ENCODE results near the gene GTPBP4.

GTPBP4 gene

GRCh38 chr10:969473-970150 lies 18.6 kb upstream of the GTPBP4 start:
- Histone ChIP-seq H3K4me1 (ENCODE audit: control insufficient read depth in 1 of 2, insufficient read depth in 2 of 2, low read length in 2 of 2) (peaks cover 0 to 10% of the 10 kb centered on the region in 2 donors), H3K27ac (ENCODE audit: low read length) (no peak overlapping the region), H3K4me3 (ENCODE audit: low read depth in 1 of 2, low read length in 2 of 2) (no peak overlapping the region), H3K36me3 (ENCODE audit: control insufficient read depth in 1 of 2, insufficient read depth in 2 of 2, low read length in 2 of 2) (no peaks in the 10 kb centered on the region), H3K9me3 (ENCODE audit: control insufficient read depth in 1 of 2, low read length in 2 of 2) (no peaks in the 10 kb centered on the region), H3K27me3 (ENCODE audit: low read depth, low read length) (no peaks in the 10 kb centered on the region)

DNA sequence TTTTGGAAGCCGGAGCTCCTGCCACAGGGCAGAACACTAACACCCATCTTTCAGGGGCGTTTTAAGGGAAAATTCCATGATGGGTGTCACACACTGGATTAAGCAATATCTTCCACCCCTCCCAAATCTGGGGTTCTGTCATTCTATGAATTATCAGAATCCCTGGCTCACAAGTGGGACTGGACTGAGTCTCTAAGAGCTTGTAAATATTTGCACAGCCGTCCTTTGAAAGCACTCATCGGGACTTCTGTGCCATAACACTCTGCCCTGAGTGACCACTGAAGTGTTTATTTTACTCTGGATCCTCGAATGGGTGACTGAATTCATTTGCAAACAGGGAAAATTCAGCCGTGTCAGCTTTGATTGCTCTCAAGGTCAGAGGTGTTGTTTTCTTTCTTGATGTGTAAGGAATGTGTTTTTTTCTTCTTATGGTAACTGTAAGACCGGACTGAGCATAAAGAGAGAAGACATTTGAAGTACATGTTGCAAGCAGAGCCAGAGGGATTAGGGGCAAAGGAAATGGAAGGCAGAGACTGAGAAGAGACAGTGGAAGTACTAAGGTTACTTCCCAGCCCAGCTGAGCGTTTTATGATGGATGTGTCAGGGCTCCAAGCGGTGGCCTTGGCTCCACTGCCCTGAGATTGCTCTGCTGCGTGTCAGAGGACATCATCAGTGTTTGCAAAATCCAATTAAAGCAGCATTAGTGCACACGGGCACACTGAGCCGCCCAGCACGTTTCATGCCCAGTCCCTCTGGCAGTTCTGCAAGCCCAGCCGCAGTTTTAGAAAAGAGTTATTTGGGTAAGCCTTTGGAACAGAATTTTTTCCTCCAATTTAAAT lies 17.7 kb upstream of the GTPBP4 start:
- Histone ChIP-seq H3K9me3 (ENCODE audit: control insufficient read depth in 1 of 2, low read length in 2 of 2) (no peaks in the 10 kb centered on the region), H3K27me3 (ENCODE audit: low read depth, low read length) (no peaks in the 10 kb centered on the region), H3K4me3 (ENCODE audit: low read depth in 1 of 2, low read length in 2 of 2) (no peak overlapping the region), H3K36me3 (ENCODE audit: control insufficient read depth in 1 of 2, insufficient read depth in 2 of 2, low read length in 2 of 2) (no peaks in the 10 kb centered on the region), H3K4me1 (ENCODE audit: control insufficient read depth in 1 of 2, insufficient read depth in 2 of 2, low read length in 2 of 2) (peaks cover 0 to 10% of the 10 kb centered on the region in 2 donors), H3K27ac (ENCODE audit: low read length) (no peak overlapping the region)

DNA sequence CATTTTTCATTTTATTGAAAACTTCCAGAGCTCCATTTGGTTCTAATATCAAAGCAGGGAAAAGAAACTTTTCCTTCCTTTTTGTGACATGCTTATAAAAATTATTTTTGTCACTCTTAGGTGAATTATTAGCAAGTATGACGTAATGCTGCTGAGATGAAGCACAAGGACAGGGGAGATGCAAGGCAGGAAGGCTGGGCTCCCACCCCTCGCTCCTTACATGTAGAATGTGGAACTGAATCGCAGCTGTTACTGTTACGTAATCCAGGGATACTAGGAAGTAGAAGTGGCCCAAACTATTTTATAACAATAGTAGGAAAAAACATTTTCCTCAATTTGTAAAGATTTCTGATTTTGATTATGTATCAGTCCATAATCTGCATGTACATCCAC lies 17.1 kb upstream of the GTPBP4 start:
- Histone ChIP-seq H3K4me1 (ENCODE audit: control insufficient read depth in 1 of 2, insufficient read depth in 2 of 2, low read length in 2 of 2) (peaks cover 0 to 10% of the 10 kb centered on the region in 2 donors), H3K4me3 (ENCODE audit: low read depth in 1 of 2, low read length in 2 of 2) (no peak overlapping the region), H3K27ac (ENCODE audit: low read length) (no peak overlapping the region), H3K27me3 (ENCODE audit: low read depth, low read length) (no peaks in the 10 kb centered on the region), H3K36me3 (ENCODE audit: control insufficient read depth in 1 of 2, insufficient read depth in 2 of 2, low read length in 2 of 2) (no peaks in the 10 kb centered on the region), H3K9me3 (ENCODE audit: control insufficient read depth in 1 of 2, low read length in 2 of 2) (no peaks in the 10 kb centered on the region)

GRCh38 chr10:971613-972012 lies 16.6 kb upstream of the GTPBP4 start:
- no peak overlapping the region for H3K4me3 ChIP-seq (ENCODE audit: low read depth in 1 of 2, low read length in 2 of 2)
- no peak overlapping the region for H3K27ac ChIP-seq (ENCODE audit: low read length)
- H3K9me3 ChIP-seq (ENCODE audit: control insufficient read depth in 1 of 2, low read length in 2 of 2), result peaks cover 0 to 3% of the 10 kb centered on the region in 2 donors

GRCh38 chr10:972763-973162 lies 15.5 kb upstream of the GTPBP4 start:
- Histone ChIP-seq H3K27me3 (ENCODE audit: low read depth, low read length) (no peaks in the 10 kb centered on the region), H3K27ac (ENCODE audit: low read length) (no peak overlapping the region), H3K4me3 (ENCODE audit: low read depth in 1 of 2, low read length in 2 of 2) (no peak overlapping the region), H3K36me3 (ENCODE audit: control insufficient read depth in 1 of 2, insufficient read depth in 2 of 2, low read length in 2 of 2) (peaks cover 0 to 7% of the 10 kb centered on the region in 2 donors), H3K9me3 (ENCODE audit: control insufficient read depth in 1 of 2, low read length in 2 of 2) (peaks cover 0 to 5% of the 10 kb centered on the region in 2 donors), H3K4me1 (ENCODE audit: control insufficient read depth in 1 of 2, insufficient read depth in 2 of 2, low read length in 2 of 2) (peaks cover 0 to 10% of the 10 kb centered on the region in 2 donors)

More at GRCh38 chr10:971613-972012, 16.6 kb upstream of the GTPBP4 start:
- no peaks in the 10 kb centered on the region for H3K27me3 ChIP-seq (ENCODE audit: low read depth, low read length)
- peaks cover 0 to 10% of the 10 kb centered on the region in 2 donors for H3K4me1 ChIP-seq (ENCODE audit: control insufficient read depth in 1 of 2, insufficient read depth in 2 of 2, low read length in 2 of 2)
- H3K36me3 ChIP-seq (ENCODE audit: control insufficient read depth in 1 of 2, insufficient read depth in 2 of 2, low read length in 2 of 2), result peaks cover 0 to 5% of the 10 kb centered on the region in 2 donors

DNA sequence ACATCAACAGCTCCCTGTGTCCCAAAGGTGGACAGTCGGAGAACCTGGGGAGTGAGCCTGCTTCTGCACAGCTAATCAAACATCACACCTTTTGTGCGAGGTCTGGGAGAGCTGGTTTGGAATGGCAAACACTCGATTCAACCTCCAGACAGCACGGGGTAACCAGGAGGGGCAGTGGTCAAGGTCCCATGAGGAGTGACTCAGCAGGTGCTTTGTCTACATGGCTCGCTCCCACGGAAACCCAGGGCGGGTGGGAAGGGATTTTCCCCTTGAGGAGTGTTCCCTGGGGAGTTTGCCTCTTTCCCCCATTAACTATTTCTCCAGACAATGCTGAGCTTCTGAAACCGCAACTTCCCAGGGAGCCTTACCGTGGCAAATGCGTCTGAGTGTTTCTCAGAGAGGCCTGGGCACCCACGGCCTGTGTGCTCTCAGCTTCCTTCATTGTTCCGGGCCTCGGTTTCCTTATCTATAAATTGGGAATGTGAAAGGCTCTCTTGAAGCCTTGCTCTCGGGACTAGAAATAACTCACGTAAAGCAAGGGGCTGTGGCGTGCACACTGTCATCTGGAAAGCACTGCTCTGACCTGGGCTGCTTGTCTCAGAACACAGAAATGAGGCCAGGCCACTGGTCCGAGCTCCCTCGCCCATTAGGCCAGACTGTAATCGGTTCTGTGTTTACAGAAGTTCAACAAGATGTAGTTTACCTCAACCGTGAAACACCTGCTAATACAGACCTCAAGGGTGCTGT lies 14.0 kb upstream of the GTPBP4 start:
- no peaks in the 10 kb centered on the region for H3K27me3 ChIP-seq (ENCODE audit: low read depth, low read length)
- peaks cover 10 to 12% of the 10 kb centered on the region in 2 donors for H3K9me3 ChIP-seq (ENCODE audit: control insufficient read depth in 1 of 2, low read length in 2 of 2)
- H3K4me1 ChIP-seq (ENCODE audit: control insufficient read depth in 1 of 2, insufficient read depth in 2 of 2, low read length in 2 of 2), result peaks cover 0 to 10% of the 10 kb centered on the region in 2 donors
- peaks cover 0 to 7% of the 10 kb centered on the region in 2 donors for H3K36me3 ChIP-seq (ENCODE audit: control insufficient read depth in 1 of 2, insufficient read depth in 2 of 2, low read length in 2 of 2)
- H3K27ac ChIP-seq (ENCODE audit: low read length), result no peak overlapping the region
- no peak overlapping the region for H3K4me3 ChIP-seq (ENCODE audit: low read depth in 1 of 2, low read length in 2 of 2)

GRCh38 chr10:974785-975074 lies 13.5 kb upstream of the GTPBP4 start:
- H3K27me3 ChIP-seq (ENCODE audit: low read depth, low read length), result no peaks in the 10 kb centered on the region
- peaks cover 0 to 7% of the 10 kb centered on the region in 2 donors for H3K36me3 ChIP-seq (ENCODE audit: control insufficient read depth in 1 of 2, insufficient read depth in 2 of 2, low read length in 2 of 2)
- H3K4me1 ChIP-seq (ENCODE audit: control insufficient read depth in 1 of 2, insufficient read depth in 2 of 2, low read length in 2 of 2), result peaks cover 0 to 10% of the 10 kb centered on the region in 2 donors
- no peak overlapping the region for H3K27ac ChIP-seq (ENCODE audit: low read length)
- peaks cover 10 to 14% of the 10 kb centered on the region in 2 donors for H3K9me3 ChIP-seq (ENCODE audit: control insufficient read depth in 1 of 2, low read length in 2 of 2)
- H3K4me3 ChIP-seq (ENCODE audit: low read depth in 1 of 2, low read length in 2 of 2), result no peak overlapping the region

- H3K4me3 ChIP-seq (ENCODE audit: low read depth in 1 of 2, low read length in 2 of 2), result no peak overlapping the region
- peaks cover 13 to 16% of the 10 kb centered on the region in 2 donors for H3K9me3 ChIP-seq (ENCODE audit: control insufficient read depth in 1 of 2, low read length in 2 of 2)
- no peaks in the 10 kb centered on the region for H3K27me3 ChIP-seq (ENCODE audit: low read depth, low read length)
- no peak overlapping the region for H3K27ac ChIP-seq (ENCODE audit: low read length)
- H3K4me1 ChIP-seq (ENCODE audit: control insufficient read depth in 1 of 2, insufficient read depth in 2 of 2, low read length in 2 of 2), result no peaks in the 10 kb centered on the region
- H3K36me3 ChIP-seq (ENCODE audit: control insufficient read depth in 1 of 2, insufficient read depth in 2 of 2, low read length in 2 of 2), result peaks cover 0 to 7% of the 10 kb centered on the region in 2 donors
Observed at GRCh38 chr10:976316-976715, 11.9 kb upstream of the GTPBP4 start.

DNA sequence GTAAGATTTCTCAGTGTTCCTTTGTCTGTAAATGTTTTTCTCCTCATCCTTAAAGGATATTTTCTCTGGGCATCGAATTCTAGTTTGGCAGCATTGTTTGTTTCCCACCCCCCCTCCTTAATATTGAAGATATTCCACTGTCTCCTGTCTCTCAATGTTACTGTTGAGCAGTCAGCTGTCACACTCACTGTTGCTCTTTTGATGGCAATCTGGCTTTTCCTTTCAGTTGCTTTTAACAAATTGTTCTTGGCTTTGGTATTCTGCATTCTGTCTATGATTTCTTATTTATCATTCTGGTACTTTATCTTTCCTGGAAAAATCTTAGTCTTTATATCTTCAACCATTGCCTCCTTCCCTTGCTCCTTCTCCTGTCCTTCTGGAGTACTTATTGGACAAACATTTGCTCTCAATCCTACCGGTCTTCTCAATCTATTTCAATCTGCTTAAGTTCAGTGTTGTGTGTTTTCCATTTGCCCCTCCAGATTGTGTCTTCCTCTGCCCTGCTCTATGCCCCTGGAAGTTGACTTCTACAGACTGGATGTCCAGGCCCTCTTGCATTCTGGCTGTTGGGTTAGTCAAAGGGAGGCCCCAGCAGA lies 9.3 kb upstream of the GTPBP4 start:
- Histone ChIP-seq H3K27me3 (ENCODE audit: low read depth, low read length) (no peaks in the 10 kb centered on the region), H3K36me3 (ENCODE audit: control insufficient read depth in 1 of 2, insufficient read depth in 2 of 2, low read length in 2 of 2) (peaks cover 0 to 7% of the 10 kb centered on the region in 2 donors), H3K27ac (ENCODE audit: low read length) (no peak overlapping the region), H3K4me1 (ENCODE audit: control insufficient read depth in 1 of 2, insufficient read depth in 2 of 2, low read length in 2 of 2) (no peaks in the 10 kb centered on the region), H3K9me3 (ENCODE audit: control insufficient read depth in 1 of 2, low read length in 2 of 2) (peaks cover 13 to 16% of the 10 kb centered on the region in 2 donors), H3K4me3 (ENCODE audit: low read depth in 1 of 2, low read length in 2 of 2) (no peak overlapping the region)

DNA sequence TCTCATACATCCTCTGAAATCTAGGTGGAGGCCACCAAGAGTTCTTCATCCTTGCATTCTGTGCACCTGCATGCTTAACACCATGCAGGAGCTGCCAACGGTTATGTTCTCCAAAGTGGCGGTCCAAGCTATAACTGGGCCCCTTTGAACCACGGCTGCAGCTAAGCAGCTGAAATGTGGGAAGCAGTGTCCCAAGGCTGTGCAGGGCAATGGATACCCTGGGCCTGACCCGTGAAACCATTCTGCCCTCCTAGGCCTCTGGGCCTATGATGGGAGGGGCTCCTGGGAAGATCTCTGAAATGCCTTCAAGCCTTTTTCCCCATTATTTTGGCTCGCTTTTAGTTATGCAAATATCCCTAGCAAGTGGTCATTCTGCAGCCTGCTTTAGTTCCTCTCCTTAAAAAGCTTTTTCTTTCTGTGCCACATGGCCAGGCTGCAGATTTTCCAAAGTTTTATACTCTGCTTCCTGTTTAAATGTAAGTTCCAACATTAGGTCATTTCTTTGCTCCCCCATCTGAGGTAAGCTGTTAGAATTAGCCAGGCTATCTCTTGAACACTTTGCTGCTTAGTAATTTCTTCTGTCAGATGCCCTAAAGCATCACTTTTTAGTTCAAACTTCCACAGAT lies 7.7 kb upstream of the GTPBP4 start:
- Histone ChIP-seq H3K9me3 (ENCODE audit: control insufficient read depth in 1 of 2, low read length in 2 of 2) (peaks cover 13 to 16% of the 10 kb centered on the region in 2 donors), H3K27ac (ENCODE audit: low read length) (no peak overlapping the region), H3K36me3 (ENCODE audit: control insufficient read depth in 1 of 2, insufficient read depth in 2 of 2, low read length in 2 of 2) (peaks cover 0 to 7% of the 10 kb centered on the region in 2 donors), H3K4me1 (ENCODE audit: control insufficient read depth in 1 of 2, insufficient read depth in 2 of 2, low read length in 2 of 2) (no peaks in the 10 kb centered on the region), H3K27me3 (ENCODE audit: low read depth, low read length) (no peaks in the 10 kb centered on the region), H3K4me3 (ENCODE audit: low read depth in 1 of 2, low read length in 2 of 2) (no peak overlapping the region)

Measured in muscle layer of duodenum (tissue), 2 donors.